Right lobe of liver (tissue), 4 donors: ENCODE data around the gene CACNA2D3.

ENCODE experiments used
- CTCF ChIP-seq, 4 donors: fragments of 200-600 bp in 3 of 4; fragments of 450-650 bp in 1 of 4; IDR thresholded peaks; one replicate each; pipeline versions ENCODE4 v1.5.1 to v1.8.0; 2016 to 2022; ENCODE audit warnings: antibody characterized with exemption in 4 of 4, mild to moderate bottlenecking in 2 of 4
- POLR2A ChIP-seq: fragments of 450-650 bp; IDR thresholded peaks from one replicate; pipeline ENCODE4 v1.6.1; 2017; ENCODE audit warnings: antibody characterized with exemption, mild to moderate bottlenecking
- donor health status: DM: no; HTN: no; CAD: no.
- donor health status: DM: no; HTN: no; CAD: no.
- donor health status: DM: no; HTN: yes; CAD: no.

- no peak for TF ChIP-seq CTCF (IDR thresholded peaks at IDR 0.05)
- TF ChIP-seq POLR2A = no peak
Measured at GRCh38 chr3:54915976-54916375, 793.6 kb downstream of the CACNA2D3 start.
